ENCODE data around the gene TUBA4A. TPM values are rescaled to one million over a fixed set of nuclear protein-coding genes. Genes with fewer than 3 reads are reported as not detected.

Gene TUBA4A
- total and polyA plus RNA-seq, 2 of the 4 experiments (the other 2 are of a cell fraction) = 21.9 to 35.6 TPM

GRCh38 chr2:219300022-219300421 is 46.3 kb upstream of the TUBA4A start:
- Histone ChIP-seq H3K14ac (replicated peaks; ENCODE audit: low read depth, low read length) (no peak overlapping the region), H2BK5ac (ENCODE audit: low read depth, low read length, poor library complexity, severe bottlenecking) (no peak overlapping the region), H4K20me1 (ENCODE audit: insufficient read depth, low read length) (no peaks in the 10 kb centered on the region), H3K27me3 (ENCODE audit: control insufficient read depth, insufficient read depth, low read length) (no peaks in the 10 kb centered on the region), H3K4ac (ENCODE audit: low read depth, low read length) (no peak overlapping the region), H3K9me3 (ENCODE audit: control insufficient read depth, insufficient read depth, low read length) (no peaks in the 10 kb centered on the region), H3K4me3 (ENCODE audit: insufficient read depth, low read depth, low read length) (no peak overlapping the region), H2BK120ac (ENCODE audit: low read depth, low read length) (no peak overlapping the region), H4K8ac (ENCODE audit: low read depth in 2 of 2, low read length in 2 of 2) (no peak overlapping the region), H2BK15ac (ENCODE audit: low read depth, low read length) (no peak overlapping the region), H4K91ac (ENCODE audit: insufficient read depth, low read depth, low read length) (no peak overlapping the region), H3K9me1 (ENCODE audit: insufficient read depth, low read length) (no peaks in the 10 kb centered on the region), H3K36me3 (ENCODE audit: control insufficient read depth, insufficient read depth, low read length) (peaks cover 4% of the 10 kb centered on the region), H3K79me1 (ENCODE audit: low read depth in 1 of 2, low read length in 2 of 2) (no peaks in the 10 kb centered on the region), H3K4me1 (ENCODE audit: control insufficient read depth, insufficient read depth, low read length) (peaks cover 2% of the 10 kb centered on the region; the same call in 1 of the 2 replicates), H4K5ac (ENCODE audit: low read depth, low read length) (no peak overlapping the region), H3K9ac (ENCODE audit: low read depth, low read length) (no peak overlapping the region), H2AK9ac (replicated peaks; ENCODE audit: low read depth, low read length, poor library complexity) (no peak overlapping the region), H3K23ac (ENCODE audit: low read depth, low read length) (no peak overlapping the region), H3K27ac (ENCODE audit: insufficient read depth, low read length) (no peak overlapping the region), H2AK5ac (ENCODE audit: low read depth, low read length) (no peak overlapping the region), H3K4me2 (ENCODE audit: low read depth, low read length) (no peak overlapping the region), H2AFZ (replicated peaks; ENCODE audit: low read length, poor library complexity) (no peak overlapping the region), H2BK20ac (ENCODE audit: low read depth, low read length) (no peak overlapping the region), H3K56ac (ENCODE audit: extremely low read depth, insufficient read depth, low read length) (no peak overlapping the region), H3K18ac (ENCODE audit: low read depth, low read length) (no peak overlapping the region)
- no peak for ATAC-seq (ENCODE audit: low read depth)
- intact Hi-C loops (cut with micrococcal nuclease) = no loop called here
- dilution Hi-C loops (cut with HindIII; ENCODE audit: low sequenced_read_pairs, unreplicated experiment) = no loop called here
- in situ Hi-C loops (cut with MboI; ENCODE audit: low sequenced_read_pairs) = no loop called here
- 93% methylated on average over 2 of the region's 5 CpGs; no CpG with 5 or more reads in 1 of the 2 experiments for WGBS, 2 experiments (ENCODE audit: extremely low coverage in 2 of 2, insufficient read length in 1 of 2)
- TF ChIP-seq RAD21 (IDR thresholded peaks at IDR 0.05; ENCODE audit: low read length) (no peak), ELK1 (IDR thresholded peaks at IDR 0.05; ENCODE audit: borderline replicate concordance, low read depth, low read length) (no peak), CTCF (conservative IDR thresholded peaks at IDR 0.05; ENCODE audit: low read depth, low read length) (no peak), RFX5 (IDR thresholded peaks at IDR 0.05; ENCODE audit: low read depth, low read length) (no peak), BHLHE40 (IDR thresholded peaks at IDR 0.05; ENCODE audit: low read depth, low read length) (no peak), MXI1 (IDR thresholded peaks at IDR 0.05; ENCODE audit: borderline replicate concordance, low read depth, low read length) (no peak), NFE2L2 (IDR thresholded peaks at IDR 0.05; ENCODE audit: low read depth, low read length) (no peak), MAZ (IDR thresholded peaks at IDR 0.05; ENCODE audit: borderline replicate concordance, low read depth, low read length) (no peak), MAFK (IDR thresholded peaks at IDR 0.05; ENCODE audit: low read depth, low read length) (no peak), USF2 (IDR thresholded peaks at IDR 0.05; ENCODE audit: low read depth, low read length) (no peak), POLR2A (IDR thresholded peaks at IDR 0.05; ENCODE audit: low read depth, low read length) (no peak), RCOR1 (IDR thresholded peaks at IDR 0.05; ENCODE audit: insufficient replicate concordance, low read length) (no peak), CEBPB (IDR thresholded peaks at IDR 0.05; ENCODE audit: low read depth, low read length) (no peak), FOS (IDR thresholded peaks at IDR 0.05; ENCODE audit: low read depth, low read length) (no peak), CHD1 (IDR thresholded peaks at IDR 0.05; ENCODE audit: low read depth, low read length) (no peak), SMC3 (IDR thresholded peaks at IDR 0.05; ENCODE audit: low read depth, low read length) (no peak)
- BruUV-seq (replicated peaks) = no TSS peak
- no peak for DNase-seq
- POLR2A ChIA-PET (ENCODE audit: unreplicated experiment) = no interaction called here
- CTCF ChIA-PET = interaction anchor here (0.6 to 1.4 kb wide), 2 partner anchors 22 to 36 kb away, joined by 3 read pairs; no protein-coding TSS in a partner anchor

Data from IMR-90 (cell line).